ES-I3 (cell line): ENCODE measurements around the gene RIC8A.
"Not testable (repeated sequence)": the region's sequence is repeated elsewhere in the genome, so short reads cannot be mapped to it uniquely, and the experiment has no call there.

Experiments used
- H3K36me3 ChIP-seq: 2 replicates; pipeline ENCODE4 v1.6.1; 2013; ENCODE audit warnings: mild to moderate bottlenecking, low read length, control low read depth, moderate library complexity; ENCODE audit not compliant: insufficient read depth
- H3K4me1 ChIP-seq: 2 replicates; pipeline ENCODE4 v1.6.1; 2013; ENCODE audit warnings: mild to moderate bottlenecking, control low read depth, low read length; ENCODE audit not compliant: insufficient read depth
- H3K9ac ChIP-seq: 2 replicates; pipeline ENCODE4 v1.6.1; 2013; ENCODE audit warnings: low read depth, mild to moderate bottlenecking, low read length, moderate library complexity
- H3K9me3 ChIP-seq: 2 replicates; pipeline ENCODE4 v1.6.1; 2013; ENCODE audit warnings: mild to moderate bottlenecking, low read length, moderate library complexity; ENCODE audit not compliant: control insufficient read depth, insufficient read depth

RIC8A gene

GRCh38 chr11:220641-221215 is 13.2 kb downstream of the RIC8A start:
- not testable (repeated sequence) for H3K4me1 ChIP-seq, H3K9me3 ChIP-seq, H3K9ac ChIP-seq, H3K36me3 ChIP-seq

DNA sequence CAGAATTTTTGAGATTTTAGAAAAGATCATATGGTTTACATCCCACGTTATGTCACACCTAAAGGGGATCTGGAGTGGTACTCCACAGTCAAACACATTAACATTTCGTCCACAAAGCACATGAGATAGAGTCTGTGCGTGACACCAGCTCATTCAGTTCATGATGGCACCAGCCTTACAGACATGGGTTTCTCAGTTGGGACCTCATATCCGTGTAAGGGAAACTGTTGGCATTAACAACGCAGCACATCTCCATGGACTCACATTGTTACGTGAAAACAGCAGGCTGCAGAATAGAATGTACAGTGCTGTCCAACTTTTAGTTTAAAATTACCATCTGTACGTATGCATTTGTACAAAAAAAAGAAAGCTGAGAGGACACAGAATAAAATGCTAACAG is 14.0 kb downstream of the RIC8A start:
- Histone ChIP-seq H3K9me3 (no peaks in the 10 kb centered on the region), H3K9ac (no peak overlapping the region), H3K36me3 (no peaks in the 10 kb centered on the region), H3K4me1 (no peaks in the 10 kb centered on the region)

DNA sequence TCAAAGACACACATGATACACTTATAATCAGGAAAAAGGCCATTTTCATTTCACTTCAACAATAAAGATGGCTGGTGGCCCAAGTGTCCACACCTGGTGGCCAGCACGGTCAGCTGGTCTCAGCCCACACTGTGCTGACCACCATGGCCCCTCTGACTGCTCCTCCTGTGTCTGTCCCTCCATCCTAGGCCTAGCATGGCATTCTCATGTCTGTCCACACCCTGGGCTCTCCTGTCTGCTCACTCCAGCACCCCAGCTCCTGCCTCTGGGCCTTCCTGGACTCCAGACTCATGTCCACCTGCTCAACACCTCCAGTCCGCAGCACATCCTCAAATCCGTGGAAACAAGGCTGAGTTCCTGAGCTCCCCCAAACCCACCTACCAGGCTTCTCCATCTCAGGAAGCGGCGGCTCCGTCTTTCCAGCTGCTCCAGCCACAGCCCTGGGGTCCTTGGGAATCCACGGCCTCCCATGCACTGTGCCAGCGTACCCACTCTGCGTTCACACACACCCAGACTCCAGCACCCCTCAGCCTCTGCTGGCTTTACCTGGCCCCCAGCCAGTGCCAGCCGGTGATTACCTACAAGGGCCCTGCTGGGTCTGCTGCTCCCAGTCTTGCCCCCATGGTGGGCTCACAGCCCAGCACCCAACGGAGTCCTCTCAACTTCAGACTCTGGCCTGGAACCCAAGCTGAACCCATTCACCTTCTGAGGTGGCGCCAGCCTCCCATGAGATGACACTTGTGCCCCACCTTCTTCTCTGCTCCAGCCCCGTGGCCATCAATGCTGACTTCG is 14.7 kb downstream of the RIC8A start:
- Histone ChIP-seq H3K4me1 (no peaks in the 10 kb centered on the region), H3K9ac (no peak overlapping the region), H3K9me3 (no peaks in the 10 kb centered on the region), H3K36me3 (no peaks in the 10 kb centered on the region)

GRCh38 chr11:223026-223789 is 15.7 kb downstream of the RIC8A start:
- no peak overlapping the region for H3K9ac ChIP-seq

DNA sequence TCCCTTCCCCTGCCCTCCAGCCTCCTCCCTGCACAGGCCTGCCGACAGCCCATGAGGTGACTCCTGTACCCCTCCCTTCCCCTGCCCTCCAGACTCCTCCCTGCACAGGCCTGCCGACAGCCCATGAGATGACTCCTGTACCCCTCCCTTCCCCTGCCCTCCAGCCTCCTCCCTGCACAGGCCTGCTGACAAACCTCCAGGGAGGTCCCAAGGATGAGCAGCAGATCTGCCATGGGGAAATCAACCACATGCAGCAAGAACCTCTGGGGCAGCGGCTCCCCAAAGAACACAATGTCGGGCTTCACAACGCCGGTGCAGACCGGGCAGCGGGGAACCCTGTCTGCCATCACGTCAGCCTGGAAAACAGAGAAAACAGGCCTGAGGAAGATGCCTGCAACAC is 16.4 kb downstream of the RIC8A start:
- Histone ChIP-seq H3K4me1 (no peaks in the 10 kb centered on the region), H3K9ac (no peak overlapping the region), H3K9me3 (no peaks in the 10 kb centered on the region), H3K36me3 (no peaks in the 10 kb centered on the region)

More at GRCh38 chr11:223026-223789, 15.7 kb downstream of the RIC8A start:
- Histone ChIP-seq H3K36me3 (no peaks in the 10 kb centered on the region), H3K4me1 (no peaks in the 10 kb centered on the region), H3K9me3 (no peaks in the 10 kb centered on the region)

DNA sequence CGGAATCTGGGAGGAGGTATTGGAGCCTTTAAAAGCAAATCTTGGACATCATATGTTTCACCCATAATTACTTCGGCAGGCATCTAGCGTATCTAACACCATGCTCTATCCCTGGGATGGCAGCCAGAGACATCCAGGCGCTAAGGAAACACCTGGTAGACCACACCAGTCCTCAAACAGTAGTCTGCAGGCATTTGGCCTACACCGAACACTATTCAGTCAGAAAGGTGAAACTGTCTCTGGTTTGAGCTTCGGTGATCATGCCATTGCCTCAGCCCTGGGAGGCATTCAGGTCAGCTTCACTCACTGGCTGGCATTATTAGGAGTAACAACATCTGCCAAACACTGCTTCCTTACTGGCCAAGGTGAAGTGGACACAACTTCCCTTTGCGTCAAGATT is 16.9 kb downstream of the RIC8A start:
- no peaks in the 10 kb centered on the region for H3K9me3 ChIP-seq
- H3K36me3 ChIP-seq: no peaks in the 10 kb centered on the region
- no peaks in the 10 kb centered on the region for H3K4me1 ChIP-seq
- no peak overlapping the region for H3K9ac ChIP-seq

GRCh38 chr11:225734-226453 is 18.4 kb downstream of the RIC8A start:
- Histone ChIP-seq H3K36me3 (no peaks in the 10 kb centered on the region), H3K4me1 (no peaks in the 10 kb centered on the region), H3K9ac (no peak overlapping the region)

DNA sequence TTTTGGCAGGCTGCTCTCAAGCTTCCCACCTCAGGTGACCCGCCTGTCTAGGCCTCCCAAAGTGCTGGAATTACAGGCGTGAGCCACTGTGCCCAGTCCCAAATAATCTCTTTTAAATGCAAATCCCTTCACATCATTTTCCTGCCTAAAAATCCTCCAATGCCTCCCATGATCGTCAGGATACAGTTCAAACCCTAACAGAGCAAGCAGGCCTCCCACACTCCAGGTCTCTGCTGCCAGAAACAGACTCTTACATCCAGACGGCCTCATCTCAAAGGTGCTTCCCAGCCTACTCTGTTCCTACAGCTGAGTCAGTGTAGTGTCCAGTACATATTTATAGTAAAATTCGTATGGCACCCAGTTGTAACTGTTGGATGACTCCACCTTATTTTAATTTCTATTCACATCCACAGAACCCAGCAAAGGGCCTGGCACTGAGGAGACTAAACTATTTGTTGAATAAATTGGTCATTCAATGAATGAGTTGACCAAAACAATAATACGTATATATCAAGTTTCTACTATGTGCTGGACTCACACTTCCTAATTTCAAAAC is 20.4 kb downstream of the RIC8A start:
- no peaks in the 10 kb centered on the region for H3K9me3 ChIP-seq
- no peaks in the 10 kb centered on the region for H3K36me3 ChIP-seq
- H3K9ac ChIP-seq: no peak overlapping the region
- H3K4me1 ChIP-seq: no peaks in the 10 kb centered on the region

More at GRCh38 chr11:225734-226453, 18.4 kb downstream of the RIC8A start:
- H3K9me3 ChIP-seq: no peaks in the 10 kb centered on the region

DNA sequence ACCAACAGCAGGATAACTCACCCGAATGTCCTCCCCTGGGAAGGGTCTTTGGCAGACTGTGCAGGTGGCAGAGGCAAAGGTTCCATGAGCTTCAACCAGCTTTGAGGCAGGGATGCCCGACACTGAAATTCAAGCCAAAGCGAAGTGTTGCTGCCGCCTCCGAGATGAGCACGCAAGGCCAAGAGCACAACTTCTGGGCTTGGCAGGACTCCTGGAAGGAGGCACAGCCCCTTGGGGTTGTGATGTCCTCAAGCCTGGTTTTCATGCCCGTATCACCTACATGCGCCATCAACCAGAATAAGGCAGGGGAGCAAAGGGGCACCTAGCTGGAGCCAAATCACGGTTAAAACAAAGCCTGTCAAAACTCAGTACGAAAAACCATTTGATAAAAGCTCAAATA is 22.9 kb downstream of the RIC8A start:
- Histone ChIP-seq H3K36me3 (no peaks in the 10 kb centered on the region), H3K9ac (no peak overlapping the region), H3K9me3 (no peaks in the 10 kb centered on the region), H3K4me1 (no peaks in the 10 kb centered on the region)

DNA sequence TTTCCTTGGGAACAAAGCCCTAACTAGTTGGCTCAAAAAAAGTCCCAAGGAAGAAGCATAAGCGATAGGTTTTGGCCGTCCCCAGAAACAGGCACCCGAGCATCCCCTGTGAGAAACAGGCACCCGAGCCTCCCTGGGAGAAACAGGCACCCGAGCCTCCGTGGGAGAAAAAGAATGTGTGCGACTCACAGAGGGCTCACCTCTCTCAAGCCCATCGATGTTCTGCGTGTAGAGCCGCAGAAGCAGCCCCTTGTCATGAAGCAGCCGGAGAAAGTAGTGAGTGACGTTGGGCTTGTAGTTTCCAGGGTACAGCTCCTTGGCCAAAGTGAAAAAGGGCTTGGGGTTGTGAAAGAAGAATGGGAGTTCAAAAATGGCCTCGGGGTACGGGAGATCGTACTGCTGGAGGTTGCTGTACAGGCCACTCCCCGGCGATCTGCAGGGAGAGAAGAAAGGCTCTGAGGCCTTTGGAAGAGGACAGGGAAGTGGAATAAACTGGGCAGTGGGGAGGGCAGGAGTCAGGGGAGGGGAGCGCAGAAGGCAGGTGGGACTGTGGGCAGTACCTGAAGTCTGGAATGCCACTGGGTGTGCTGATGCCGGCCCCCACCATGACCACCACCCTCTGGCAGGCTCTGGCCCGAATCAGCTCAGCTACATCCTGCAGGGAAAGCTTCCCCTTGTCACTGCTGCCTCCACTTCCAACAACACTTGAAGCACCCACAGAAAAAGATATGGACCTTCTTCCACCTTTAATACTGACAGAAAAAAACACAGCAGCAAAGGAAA is 25.5 kb downstream of the RIC8A start:
- no peaks in the 10 kb centered on the region for H3K36me3 ChIP-seq
- H3K4me1 ChIP-seq: peaks cover under 1% of the 10 kb centered on the region; the same call in 1 of the 2 replicates
- H3K9ac ChIP-seq: no peak overlapping the region
- no peaks in the 10 kb centered on the region for H3K9me3 ChIP-seq

- no peaks in the 10 kb centered on the region for H3K9me3 ChIP-seq
- peaks cover 3% of the 10 kb centered on the region; the same call in 1 of the 2 replicates for H3K4me1 ChIP-seq
- peaks cover 4% of the 10 kb centered on the region; the same call in 1 of the 2 replicates for H3K36me3 ChIP-seq
- peak overlapping the region; percentile 94; the same call in 1 of the 2 replicates for H3K9ac ChIP-seq
Observed at GRCh38 chr11:235180-235579, 27.7 kb downstream of the RIC8A start.

DNA sequence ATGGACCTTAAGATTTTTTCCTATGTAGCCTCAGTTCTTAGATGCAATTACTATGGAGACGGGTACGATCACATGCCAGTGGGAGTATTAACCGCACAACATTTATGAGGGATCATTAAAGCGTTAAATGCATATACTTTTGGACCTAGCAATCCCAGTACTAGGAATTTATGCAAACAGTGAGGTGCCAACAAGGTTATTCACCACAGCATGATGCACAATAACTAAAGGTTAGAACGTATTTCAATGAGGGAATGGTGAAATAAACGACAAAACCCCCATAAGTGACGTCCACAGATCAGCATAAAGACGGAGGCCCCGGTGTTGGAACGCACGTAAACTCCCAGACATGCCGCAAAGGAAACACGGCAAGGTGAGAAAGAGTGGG is 28.1 kb downstream of the RIC8A start:
- Histone ChIP-seq H3K4me1 (peaks cover 3% of the 10 kb centered on the region; the same call in 1 of the 2 replicates), H3K36me3 (peaks cover 4% of the 10 kb centered on the region; the same call in 1 of the 2 replicates), H3K9ac (peak overlapping the region; percentile 94), H3K9me3 (no peaks in the 10 kb centered on the region)

DNA sequence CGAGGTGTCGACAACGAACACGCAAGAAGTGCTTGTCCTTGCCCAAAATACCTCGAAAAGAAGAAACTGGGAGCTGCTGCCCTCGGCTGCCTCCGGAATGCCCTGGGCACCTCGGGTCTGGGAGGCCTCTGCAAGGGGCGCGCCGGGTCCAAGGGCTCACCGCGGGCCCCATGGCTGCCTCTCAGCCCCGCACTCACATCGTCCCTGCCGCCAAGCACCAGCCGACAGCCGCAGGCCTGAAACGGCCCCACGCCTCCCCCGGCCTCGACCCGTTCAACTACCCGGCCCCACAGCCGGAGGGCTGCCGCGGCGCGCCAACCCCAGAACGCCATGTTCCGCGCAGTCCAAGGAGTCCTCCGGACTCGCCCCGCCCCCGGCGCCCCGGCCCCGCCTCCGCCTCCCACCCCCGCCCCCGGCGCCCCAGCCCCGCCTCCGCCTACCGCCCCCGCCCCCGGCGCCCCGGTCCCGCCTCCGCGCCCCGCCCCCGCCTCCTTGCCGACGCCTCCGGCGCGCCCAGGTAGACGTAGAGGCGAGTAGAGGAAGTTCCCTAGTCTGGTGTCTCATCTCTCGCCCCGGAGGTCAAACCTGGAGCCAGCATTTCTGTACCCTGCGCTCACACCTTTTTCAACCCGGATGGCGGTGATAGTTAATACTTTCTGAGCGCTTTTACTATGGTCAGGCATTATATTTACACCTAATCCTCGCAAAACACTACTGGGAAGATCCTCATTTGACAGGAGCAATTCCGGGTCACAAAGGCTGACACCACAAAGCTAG is 28.7 kb downstream of the RIC8A start, which contains the start of gene SIRT3:
TSS of gene SIRT3 (minus strand) at position 346 of the 777 bp plus-strand sequence. CDS start at position 332, 14 bp downstream.
- Histone ChIP-seq H3K4me1 (peaks cover 3% of the 10 kb centered on the region; the same call in 1 of the 2 replicates), H3K9me3 (no peaks in the 10 kb centered on the region), H3K9ac (peak within 1 kb of the TSS; percentile 100), H3K36me3 (peaks cover 4% of the 10 kb centered on the region; the same call in 1 of the 2 replicates)
